ENCODE results near the gene MED13L.
A peak's percentile ranks its signal among the peaks of the same experiment; 100 is the strongest.

Gene MED13L

GRCh38 chr12:115923851-115924250, 353.6 kb downstream of the MED13L start:
- no peak for DNase-seq

DNA sequence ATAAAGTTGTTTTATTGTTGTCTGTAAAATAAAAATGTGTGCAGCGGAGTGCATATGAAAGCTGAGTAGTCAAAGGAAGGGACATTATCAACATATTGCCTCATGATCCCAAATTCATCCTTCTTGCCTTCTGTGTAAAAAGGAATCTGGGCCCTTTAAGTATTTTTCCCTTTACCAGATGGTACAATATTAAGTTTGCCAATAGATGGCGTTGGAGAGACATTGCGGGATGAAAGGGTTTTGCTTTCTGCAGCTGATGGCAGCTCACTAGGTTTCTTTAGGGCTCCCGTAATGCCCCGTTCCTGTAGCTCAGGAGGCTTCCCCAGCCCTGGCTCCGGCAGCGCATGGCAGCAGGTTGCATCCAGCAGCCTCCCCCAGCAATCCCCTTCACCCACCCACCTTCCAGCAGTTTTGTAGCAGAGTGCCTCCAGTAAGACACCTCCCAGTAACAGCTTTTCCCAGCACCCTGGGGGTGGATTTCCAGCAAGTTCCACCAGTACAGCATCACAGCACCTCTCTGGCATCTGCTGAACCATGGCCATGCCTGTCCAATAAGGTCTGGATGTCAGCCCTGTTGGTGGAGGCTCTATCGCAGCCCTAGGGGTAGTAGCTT, 354.4 kb downstream of the MED13L start:
- DNase-seq = no peak

- DNase-seq = no peak
Observed at GRCh38 chr12:115920395-115921183, 356.9 kb downstream of the MED13L start.

GRCh38 chr12:115918763-115919162, 358.7 kb downstream of the MED13L start:
- no peak for DNase-seq

DNA sequence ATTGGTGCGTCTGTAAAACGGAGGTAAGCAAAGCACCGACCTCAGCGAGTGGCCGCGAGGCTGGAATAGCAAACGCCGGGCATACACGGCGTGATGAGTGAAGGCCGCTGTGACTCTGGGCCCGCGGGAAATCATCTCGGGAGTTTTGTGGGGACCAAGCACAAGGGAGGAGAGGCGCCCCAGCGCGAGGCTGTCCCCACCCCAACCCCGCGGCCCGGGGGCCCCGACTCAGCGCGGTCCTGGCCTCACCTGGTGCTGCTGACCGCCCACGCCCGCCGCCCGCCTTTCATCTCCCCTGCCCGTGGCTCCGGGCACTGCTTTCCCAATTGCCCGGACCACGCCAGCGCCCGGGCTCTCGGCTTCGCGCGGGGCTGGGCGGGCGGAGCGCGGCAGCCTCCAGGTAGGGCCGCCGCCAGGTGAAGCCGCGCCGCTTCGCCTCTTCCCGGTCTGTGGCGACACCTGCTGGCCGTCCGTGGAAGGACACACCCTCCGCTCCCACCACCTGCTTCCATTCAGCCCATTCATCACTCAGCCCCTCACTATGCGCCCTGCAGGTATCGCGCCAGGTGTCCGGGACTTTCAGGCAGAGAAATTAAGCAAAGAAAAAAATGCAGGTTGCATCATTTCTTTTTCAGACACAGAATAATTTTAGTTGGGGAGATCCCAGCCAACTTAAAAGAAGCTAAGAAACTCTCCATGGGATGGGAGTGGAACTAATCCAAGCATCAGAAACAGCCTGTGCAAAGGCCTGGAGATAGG, 360.4 kb downstream of the MED13L start:
- DNase-seq = peak; percentile 38

- no peak for DNase-seq
Observed at GRCh38 chr12:115914122-115914521, 363.4 kb downstream of the MED13L start.

DNA sequence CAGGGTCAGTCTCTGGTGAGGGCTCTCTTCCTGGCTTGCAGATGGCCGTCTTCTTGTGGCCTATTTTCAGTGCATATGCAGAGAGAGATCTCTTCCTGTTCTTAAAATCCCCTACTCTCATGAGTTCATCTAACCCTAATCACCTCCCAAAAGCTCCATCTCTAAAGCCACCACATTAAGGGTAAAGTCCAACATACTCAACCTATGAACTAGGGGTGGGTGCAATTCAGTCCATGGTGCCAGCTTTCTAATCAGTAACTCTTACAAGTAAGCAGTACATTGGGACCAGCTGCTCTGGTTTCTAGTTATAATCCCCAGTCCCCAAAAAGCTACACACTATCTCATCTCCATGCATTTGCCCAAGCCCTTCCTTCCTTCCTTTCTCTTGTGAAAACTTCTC, 365.1 kb downstream of the MED13L start:
- no peak for DNase-seq

DNA sequence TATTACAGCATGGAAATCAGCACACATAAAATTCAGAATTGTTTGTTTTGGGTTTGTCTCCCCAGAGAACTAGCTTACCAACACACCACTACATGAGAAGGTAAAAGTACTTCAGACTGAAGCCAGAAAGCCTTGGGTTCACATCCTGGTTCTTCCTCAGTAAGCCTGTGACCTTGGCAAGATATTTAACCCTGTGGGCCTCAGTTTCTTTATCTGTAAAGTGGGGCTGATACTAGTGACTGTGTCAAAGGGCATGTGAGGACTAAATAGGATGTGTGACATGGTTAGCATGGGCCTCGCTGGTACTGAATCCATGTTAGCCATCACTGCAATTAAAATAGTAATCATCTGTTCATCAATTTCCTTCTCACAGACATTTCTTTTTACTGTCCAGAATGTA, 366.1 kb downstream of the MED13L start:
- DNase-seq = no peak

- DNase-seq = no peak
Observed at GRCh38 chr12:115910057-115910456, 367.4 kb downstream of the MED13L start.

Measured in NCI-H2171 (cell line).